ENCODE data around the gene LSM11.

Gene LSM11

GRCh38 chr5:157778121-157778805 lies 34.8 kb downstream of the LSM11 start:
- DNase-seq = no peak

GRCh38 chr5:157779221-157779620 lies 35.7 kb downstream of the LSM11 start:
- no peak for DNase-seq

- no peak for DNase-seq
Measured at GRCh38 chr5:157785801-157786200, 42.3 kb downstream of the LSM11 start.

- DNase-seq = no peak
Measured at GRCh38 chr5:157793301-157793700, 49.8 kb downstream of the LSM11 start.

- DNase-seq = no peak
Measured at GRCh38 chr5:157799578-157799977, 56.1 kb downstream of the LSM11 start.

GRCh38 chr5:157800137-157800536 lies 56.6 kb downstream of the LSM11 start:
- DNase-seq = no peak

GRCh38 chr5:157802736-157803135 lies 59.2 kb downstream of the LSM11 start:
- no peak for DNase-seq

- no peak for DNase-seq
Measured at GRCh38 chr5:157808043-157808442, 64.5 kb downstream of the LSM11 start.

Measured in NCI-H1694 (cell line).